Fibroblast of the aortic adventitia (primary cell): Measurements from ENCODE around the gene MARCOL. TPM values are rescaled to one million over a fixed set of nuclear protein-coding genes. Genes with fewer than 3 reads are reported as not detected.

Experiments
- DNase-seq: peaks from one replicate; pipeline ENCODE4 v3.0.0-alpha.2; 2010; ENCODE audit warnings: low read depth
- H3K4me3 ChIP-seq: 2 replicates; pipeline ENCODE4 v1.5.1; 2011; ENCODE audit warnings: low read depth, mild to moderate bottlenecking, control low read depth, low read length, moderate library complexity
- total RNA-seq: library from RNA; depleted of rRNA; stranded (reverse); fragments of >200 nt; gene quantifications from 2 replicates; pipeline ENCODE4 v1.2.3, GENCODE V29; 2012; ENCODE audit warnings: low replicate concordance
- TF ChIP-seq, protein P1 (sequence below): IDR thresholded peaks from 2 replicates; pipeline ENCODE4 v1.5.1; 2011; ENCODE audit warnings: mild to moderate bottlenecking, low read length, control low read depth, inconsistent platforms; ENCODE audit not compliant: insufficient read depth

Gene MARCOL
- total RNA-seq, 1 donor = not detected

DNA sequence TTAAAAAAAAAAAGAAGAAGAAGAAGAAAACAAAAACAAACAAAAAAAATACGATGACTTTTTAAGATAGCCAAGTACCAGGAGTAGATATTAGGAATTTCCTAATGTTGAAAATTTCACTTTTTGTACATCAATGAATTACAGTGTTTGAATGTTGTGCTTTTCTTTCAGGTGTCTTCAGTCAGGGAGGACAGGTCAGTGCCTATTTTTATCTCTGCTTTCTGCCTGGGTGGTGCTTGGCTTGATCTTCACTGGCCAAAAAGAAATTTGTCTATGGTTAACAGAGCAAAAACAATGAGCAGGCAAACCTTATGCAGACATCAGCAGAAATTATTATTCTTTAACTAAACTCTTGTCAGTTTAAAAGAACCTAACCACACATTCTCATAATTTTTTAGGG is 32.5 kb upstream of the MARCOL start:
- H3K4me3 ChIP-seq = no peak overlapping the region
- no peak for DNase-seq
- TF ChIP-seq, protein P1, sequence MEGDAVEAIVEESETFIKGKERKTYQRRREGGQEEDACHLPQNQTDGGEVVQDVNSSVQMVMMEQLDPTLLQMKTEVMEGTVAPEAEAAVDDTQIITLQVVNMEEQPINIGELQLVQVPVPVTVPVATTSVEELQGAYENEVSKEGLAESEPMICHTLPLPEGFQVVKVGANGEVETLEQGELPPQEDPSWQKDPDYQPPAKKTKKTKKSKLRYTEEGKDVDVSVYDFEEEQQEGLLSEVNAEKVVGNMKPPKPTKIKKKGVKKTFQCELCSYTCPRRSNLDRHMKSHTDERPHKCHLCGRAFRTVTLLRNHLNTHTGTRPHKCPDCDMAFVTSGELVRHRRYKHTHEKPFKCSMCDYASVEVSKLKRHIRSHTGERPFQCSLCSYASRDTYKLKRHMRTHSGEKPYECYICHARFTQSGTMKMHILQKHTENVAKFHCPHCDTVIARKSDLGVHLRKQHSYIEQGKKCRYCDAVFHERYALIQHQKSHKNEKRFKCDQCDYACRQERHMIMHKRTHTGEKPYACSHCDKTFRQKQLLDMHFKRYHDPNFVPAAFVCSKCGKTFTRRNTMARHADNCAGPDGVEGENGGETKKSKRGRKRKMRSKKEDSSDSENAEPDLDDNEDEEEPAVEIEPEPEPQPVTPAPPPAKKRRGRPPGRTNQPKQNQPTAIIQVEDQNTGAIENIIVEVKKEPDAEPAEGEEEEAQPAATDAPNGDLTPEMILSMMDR = no peak

DNA sequence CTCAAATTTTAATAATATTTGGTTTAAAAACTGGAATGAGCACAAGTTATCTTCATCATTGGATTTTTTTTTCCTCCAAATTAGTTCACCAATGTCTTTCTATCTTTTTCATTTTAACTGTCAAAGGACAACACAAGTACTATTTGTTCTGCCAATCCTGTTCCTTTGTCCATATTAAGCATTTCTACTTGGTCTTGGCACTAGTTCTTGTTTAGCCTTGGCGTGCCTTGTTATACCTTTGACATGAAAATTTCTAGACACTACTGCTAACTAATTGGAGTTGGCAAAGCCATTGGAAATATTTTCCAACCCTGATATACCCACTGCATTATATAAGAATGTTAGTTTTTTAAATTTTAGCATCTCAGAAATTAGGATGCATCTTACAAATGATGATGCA is 31.7 kb upstream of the MARCOL start:
- no peak overlapping the region for H3K4me3 ChIP-seq
- TF ChIP-seq, protein P1 = no peak
- no peak for DNase-seq

DNA sequence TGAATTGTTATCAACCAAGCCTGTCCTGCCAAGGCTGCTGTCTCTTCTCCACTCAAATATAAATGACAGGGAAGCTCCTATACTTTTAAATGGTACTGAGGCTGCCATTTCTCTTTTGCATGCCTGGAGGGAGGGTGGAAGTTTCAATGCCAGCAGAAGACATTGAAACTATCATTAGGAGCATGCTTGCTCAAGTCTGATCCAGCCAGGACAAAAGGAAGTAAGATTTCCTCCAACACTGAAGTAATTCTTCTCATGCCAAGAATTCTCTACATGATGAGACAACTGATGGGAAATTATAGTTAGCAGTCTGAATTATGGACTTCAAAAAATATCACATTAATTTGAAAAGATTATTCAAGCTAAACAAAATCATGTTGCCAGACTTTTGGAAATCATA is 30.1 kb upstream of the MARCOL start:
- H3K4me3 ChIP-seq = no peak overlapping the region
- no peak for DNase-seq
- TF ChIP-seq, protein P1 = no peak

DNA sequence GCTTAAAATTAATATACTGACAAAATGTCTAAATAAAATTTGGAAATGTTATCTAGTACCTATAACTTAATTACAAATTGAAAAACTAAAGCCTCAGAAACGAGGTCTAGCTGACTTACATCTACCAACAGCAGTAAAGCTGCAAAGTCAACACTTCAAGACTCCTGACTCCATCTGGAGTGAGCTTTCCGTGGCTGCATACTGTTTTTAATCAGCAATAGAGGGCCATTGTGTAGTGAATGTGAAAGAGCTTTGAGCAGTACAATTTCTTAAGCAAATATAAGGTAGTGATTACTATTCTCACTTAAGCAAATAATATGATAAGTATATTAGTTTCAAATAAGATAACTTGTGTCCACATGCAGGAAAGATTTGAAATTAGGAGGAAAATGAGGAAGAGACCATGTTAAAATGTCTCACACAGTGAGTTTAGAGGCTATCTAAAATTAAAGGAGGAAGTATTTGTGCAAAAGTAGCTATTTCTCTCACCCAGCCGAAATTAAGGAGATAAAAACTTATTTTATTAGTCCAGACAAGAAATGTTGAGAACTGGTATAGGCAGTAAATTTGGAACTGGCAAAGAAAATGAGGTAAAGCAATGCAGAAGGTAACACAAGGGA is 29.1 kb upstream of the MARCOL start:
- TF ChIP-seq, protein P1 = no peak
- DNase-seq = no peak
- no peak overlapping the region for H3K4me3 ChIP-seq

DNA sequence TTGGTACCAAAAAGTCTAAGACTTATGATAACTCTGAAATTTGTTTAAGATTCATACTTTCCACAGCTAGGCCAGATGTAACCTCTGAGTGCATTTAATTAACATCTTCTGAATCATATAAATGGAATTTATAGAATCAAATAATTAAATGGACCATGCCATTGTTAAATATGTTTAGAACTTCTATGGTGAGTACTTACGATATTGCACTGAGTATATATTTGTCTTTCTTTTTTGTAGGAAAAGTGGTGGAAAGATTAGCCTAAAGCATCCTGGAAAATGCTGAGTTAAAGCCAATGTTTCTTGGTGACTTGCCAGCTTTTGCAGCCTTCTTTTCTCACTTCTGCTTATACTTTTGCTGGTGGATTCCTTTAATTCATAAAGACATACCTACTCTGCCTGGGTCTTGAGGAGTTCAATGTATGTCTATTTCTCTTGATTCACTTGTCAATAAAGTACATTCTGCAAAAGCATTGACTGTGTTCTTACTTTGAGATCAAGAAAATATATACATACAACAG is 23.6 kb upstream of the MARCOL start:
- no peak overlapping the region for H3K4me3 ChIP-seq
- no peak for DNase-seq
- TF ChIP-seq, protein P1 = no peak

DNA sequence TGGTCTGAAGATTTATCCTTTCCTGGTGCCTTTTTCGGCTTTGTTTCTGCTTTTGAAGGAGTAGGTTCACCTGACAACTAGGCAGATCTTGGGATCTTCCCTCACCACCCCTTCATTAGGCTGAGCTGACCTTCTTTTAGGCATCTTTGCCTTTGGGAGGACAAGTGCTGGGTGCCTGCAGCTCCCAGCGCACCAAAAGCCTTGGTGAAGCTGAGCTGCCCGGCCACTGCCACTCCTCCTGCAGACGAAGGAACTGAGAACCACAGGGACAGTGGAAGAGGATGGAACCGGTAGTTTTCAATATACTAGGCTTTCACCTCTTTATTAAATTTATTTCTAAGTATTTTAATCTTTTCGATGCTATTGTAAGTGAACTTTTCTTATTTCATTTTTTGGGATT is 16.8 kb upstream of the MARCOL start:
- no peak for DNase-seq
- no peak overlapping the region for H3K4me3 ChIP-seq
- TF ChIP-seq, protein P1 = no peak
